HL-60 (cell line): ENCODE data around the gene NARS2.

ENCODE experiments used
- POLR2AphosphoS5 ChIP-seq: IDR thresholded peaks from 2 replicates; pipeline ENCODE4 v1.6.1; 2012; ENCODE audit warnings: low read depth
- SPI1 ChIP-seq: IDR thresholded peaks from 2 replicates; pipeline ENCODE4 v1.6.1; 2012; ENCODE audit warnings: low read depth, mild to moderate bottlenecking, borderline replicate concordance
- TF ChIP-seq, protein P1 (sequence below): IDR thresholded peaks from one replicate; pipeline ENCODE4 v1.5.1; 2011; ENCODE audit warnings: low read length, control low read depth, inconsistent platforms; ENCODE audit not compliant: insufficient read depth

DNA sequence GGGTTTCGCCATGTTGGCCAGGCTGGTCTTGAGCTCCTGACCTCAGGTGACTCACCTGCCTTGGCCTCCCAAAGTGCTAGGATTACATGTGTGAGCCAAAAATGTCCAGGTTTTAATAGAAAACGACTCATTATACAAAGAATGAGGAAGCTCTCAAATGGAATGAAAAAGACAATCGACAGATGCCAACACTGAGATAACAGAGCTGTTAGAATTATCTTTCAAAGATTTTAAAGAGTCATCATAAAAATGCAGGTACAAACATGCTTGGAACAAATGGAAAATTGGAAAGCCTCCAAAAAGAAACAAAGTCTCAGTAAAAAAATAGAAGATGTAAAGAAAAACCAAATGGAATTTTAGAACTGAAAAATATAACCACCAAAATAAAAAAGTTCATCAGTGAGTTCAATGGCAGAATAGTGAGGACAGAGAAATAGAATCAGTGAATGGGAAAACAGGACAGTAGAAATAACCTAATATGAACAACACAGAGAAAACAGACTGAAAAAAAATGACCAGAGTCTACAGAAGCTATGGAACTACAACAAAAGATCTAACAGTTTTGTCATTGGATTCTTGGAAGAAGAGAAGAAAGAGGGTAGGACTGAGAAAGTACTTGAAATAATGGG lies 168.0 kb downstream of the NARS2 start:
- TF ChIP-seq, protein P1, sequence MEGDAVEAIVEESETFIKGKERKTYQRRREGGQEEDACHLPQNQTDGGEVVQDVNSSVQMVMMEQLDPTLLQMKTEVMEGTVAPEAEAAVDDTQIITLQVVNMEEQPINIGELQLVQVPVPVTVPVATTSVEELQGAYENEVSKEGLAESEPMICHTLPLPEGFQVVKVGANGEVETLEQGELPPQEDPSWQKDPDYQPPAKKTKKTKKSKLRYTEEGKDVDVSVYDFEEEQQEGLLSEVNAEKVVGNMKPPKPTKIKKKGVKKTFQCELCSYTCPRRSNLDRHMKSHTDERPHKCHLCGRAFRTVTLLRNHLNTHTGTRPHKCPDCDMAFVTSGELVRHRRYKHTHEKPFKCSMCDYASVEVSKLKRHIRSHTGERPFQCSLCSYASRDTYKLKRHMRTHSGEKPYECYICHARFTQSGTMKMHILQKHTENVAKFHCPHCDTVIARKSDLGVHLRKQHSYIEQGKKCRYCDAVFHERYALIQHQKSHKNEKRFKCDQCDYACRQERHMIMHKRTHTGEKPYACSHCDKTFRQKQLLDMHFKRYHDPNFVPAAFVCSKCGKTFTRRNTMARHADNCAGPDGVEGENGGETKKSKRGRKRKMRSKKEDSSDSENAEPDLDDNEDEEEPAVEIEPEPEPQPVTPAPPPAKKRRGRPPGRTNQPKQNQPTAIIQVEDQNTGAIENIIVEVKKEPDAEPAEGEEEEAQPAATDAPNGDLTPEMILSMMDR: no peak
- TF ChIP-seq POLR2AphosphoS5 (no peak), SPI1 (no peak)
